ENCODE results near the gene RASSF8.

DNA sequence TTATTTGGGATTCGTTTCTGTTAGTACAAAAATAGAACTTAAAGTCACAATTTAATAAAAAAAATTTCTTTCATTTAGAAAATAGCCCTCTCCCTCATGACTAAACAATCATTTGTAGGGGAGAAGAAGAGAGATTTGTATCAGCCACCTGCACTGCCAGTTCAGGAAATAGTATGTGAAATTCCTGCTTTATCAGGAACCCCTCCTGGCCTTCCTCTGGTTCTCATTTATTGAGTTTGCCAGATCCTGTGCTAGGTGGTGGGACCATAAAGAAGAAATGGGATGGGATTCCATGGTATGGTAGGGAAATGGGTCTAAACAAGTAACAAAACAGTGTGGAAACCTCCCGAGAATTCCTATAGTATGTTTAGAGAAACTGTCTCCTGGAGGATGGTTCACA, 30.0 kb downstream of the RASSF8 start:
- TF ChIP-seq POLR2A (IDR thresholded peaks at IDR 0.05), result no peak
- TF ChIP-seq, protein P1, sequence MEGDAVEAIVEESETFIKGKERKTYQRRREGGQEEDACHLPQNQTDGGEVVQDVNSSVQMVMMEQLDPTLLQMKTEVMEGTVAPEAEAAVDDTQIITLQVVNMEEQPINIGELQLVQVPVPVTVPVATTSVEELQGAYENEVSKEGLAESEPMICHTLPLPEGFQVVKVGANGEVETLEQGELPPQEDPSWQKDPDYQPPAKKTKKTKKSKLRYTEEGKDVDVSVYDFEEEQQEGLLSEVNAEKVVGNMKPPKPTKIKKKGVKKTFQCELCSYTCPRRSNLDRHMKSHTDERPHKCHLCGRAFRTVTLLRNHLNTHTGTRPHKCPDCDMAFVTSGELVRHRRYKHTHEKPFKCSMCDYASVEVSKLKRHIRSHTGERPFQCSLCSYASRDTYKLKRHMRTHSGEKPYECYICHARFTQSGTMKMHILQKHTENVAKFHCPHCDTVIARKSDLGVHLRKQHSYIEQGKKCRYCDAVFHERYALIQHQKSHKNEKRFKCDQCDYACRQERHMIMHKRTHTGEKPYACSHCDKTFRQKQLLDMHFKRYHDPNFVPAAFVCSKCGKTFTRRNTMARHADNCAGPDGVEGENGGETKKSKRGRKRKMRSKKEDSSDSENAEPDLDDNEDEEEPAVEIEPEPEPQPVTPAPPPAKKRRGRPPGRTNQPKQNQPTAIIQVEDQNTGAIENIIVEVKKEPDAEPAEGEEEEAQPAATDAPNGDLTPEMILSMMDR (IDR thresholded peaks at IDR 0.05), result no peak
- TF ChIP-seq POLR2AphosphoS5 (IDR thresholded peaks at IDR 0.05), result no peak
